HG02870 (cell line): ENCODE results near the gene MYH10.
A peak's percentile ranks its signal among the peaks of the same experiment; 100 is the strongest.

Experiments
- ATAC-seq: cut with Tn5 transposase; IDR thresholded peaks from one replicate; pipeline ENCODE4 v1.9.1; 2021; ENCODE audit warnings: mild to moderate bottlenecking, moderate library complexity; ENCODE audit not compliant: unreplicated experiment

MYH10 gene

GRCh38 chr17:8649157-8650118, 18.9 kb upstream of the MYH10 start:
- ATAC-seq, result no peak

- no peak for ATAC-seq
Observed at GRCh38 chr17:8647956-8648355, 17.4 kb upstream of the MYH10 start.

GRCh38 chr17:8647202-8647601, 16.7 kb upstream of the MYH10 start:
- no peak for ATAC-seq

GRCh38 chr17:8644507-8644902, 14.0 kb upstream of the MYH10 start:
- no peak for ATAC-seq

GRCh38 chr17:8643855-8644506, 13.5 kb upstream of the MYH10 start:
- no peak for ATAC-seq

GRCh38 chr17:8639709-8640108, 9.2 kb upstream of the MYH10 start:
- ATAC-seq, result no peak

- no peak for ATAC-seq
Observed at GRCh38 chr17:8632061-8632460, 1.5 kb upstream of the MYH10 start.

- no peak for ATAC-seq
Observed at GRCh38 chr17:8631554-8631877, 991 bp upstream of the MYH10 start.

- peak; percentile 95 for ATAC-seq
Observed at GRCh38 chr17:8630802-8631553, 453 bp upstream of the MYH10 start.

GRCh38 chr17:8629371-8630226, 926 bp downstream of the MYH10 start:
- no peak for ATAC-seq

GRCh38 chr17:8628609-8629169, 1.8 kb downstream of the MYH10 start:
- ATAC-seq, result no peak

- no peak for ATAC-seq
Observed at GRCh38 chr17:8628172-8628571, 2.4 kb downstream of the MYH10 start.

GRCh38 chr17:8623591-8623990, 6.9 kb downstream of the MYH10 start:
- no peak for ATAC-seq

GRCh38 chr17:8622191-8622590, 8.3 kb downstream of the MYH10 start:
- no peak for ATAC-seq

- no peak for ATAC-seq
Observed at GRCh38 chr17:8621585-8621984, 8.9 kb downstream of the MYH10 start.

GRCh38 chr17:8619294-8619693, 11.2 kb downstream of the MYH10 start:
- ATAC-seq, result no peak

- ATAC-seq, result no peak
Observed at GRCh38 chr17:8618825-8619224, 11.7 kb downstream of the MYH10 start.

GRCh38 chr17:8614988-8615387, 15.5 kb downstream of the MYH10 start:
- ATAC-seq, result no peak

- no peak for ATAC-seq
Observed at GRCh38 chr17:8611619-8612298, 18.8 kb downstream of the MYH10 start.

- no peak for ATAC-seq
Observed at GRCh38 chr17:8611137-8611536, 19.4 kb downstream of the MYH10 start.
